Nephron progenitor cell (in vitro differentiated cells): ENCODE data around the gene IGFBP2.

Experiments used
- DNase-seq: peaks from one replicate; pipeline ENCODE4 v3.0.0; 2021
- H3K27ac Mint-ChIP-seq: 2 replicates; pipeline ENCODE4 v1.8.0; 2021; ENCODE audit warnings: mild to moderate bottlenecking, moderate library complexity, mixed read lengths
- H3K27me3 Mint-ChIP-seq: 2 replicates; pipeline ENCODE4 v1.8.0; 2021; ENCODE audit warnings: mild to moderate bottlenecking, low read depth, mixed read lengths; ENCODE audit not compliant: poor library complexity
- H3K36me3 Mint-ChIP-seq: 2 replicates; pipeline ENCODE4 v1.8.0; 2021; ENCODE audit warnings: low read depth, mixed read lengths
- H3K4me1 Mint-ChIP-seq: 2 replicates; pipeline ENCODE4 v1.8.0; 2021; ENCODE audit warnings: mixed read lengths
- H3K4me3 Mint-ChIP-seq: 2 replicates; pipeline ENCODE4 v1.8.0; 2021; ENCODE audit warnings: mild to moderate bottlenecking, moderate library complexity, mixed read lengths
- H3K9me3 Mint-ChIP-seq: 2 replicates; pipeline ENCODE4 v1.8.0; 2021; ENCODE audit warnings: mild to moderate bottlenecking, moderate library complexity, mixed read lengths
- CTCF ChIP-seq: fragments of 200-600 bp; sonication (generic); IDR thresholded peaks from 2 replicates; pipeline ENCODE4 v1.5.0; 2021; ENCODE audit warnings: antibody characterized with exemption

Gene IGFBP2

GRCh38 chr2:216696321-216696720, 63.1 kb downstream of the IGFBP2 start:
- Mint-ChIP-seq H3K4me3 (peak overlapping the region; percentile 91), H3K27me3 (no peaks in the 10 kb centered on the region), H3K9me3 (no peaks in the 10 kb centered on the region)

GRCh38 chr2:216696751-216697560, 63.7 kb downstream of the IGFBP2 start:
- Mint-ChIP-seq H3K27ac (peak overlapping the region; percentile 26), H3K4me3 (peak overlapping the region; percentile 11), H3K27me3 (no peaks in the 10 kb centered on the region), H3K36me3 (no peaks in the 10 kb centered on the region), H3K9me3 (no peaks in the 10 kb centered on the region), H3K4me1 (peaks cover 31% of the 10 kb centered on the region)
- no peak for DNase-seq
- TF ChIP-seq CTCF = peak; percentile 62

More at GRCh38 chr2:216696321-216696720, 63.1 kb downstream of the IGFBP2 start:
- no peak for TF ChIP-seq CTCF
- H3K4me1 Mint-ChIP-seq = peaks cover 32% of the 10 kb centered on the region
- H3K36me3 Mint-ChIP-seq = no peaks in the 10 kb centered on the region
- no peak for DNase-seq
- H3K27ac Mint-ChIP-seq = peak overlapping the region; percentile 65

- no peak overlapping the region for H3K27ac Mint-ChIP-seq
- DNase-seq = no peak
- H3K4me1 Mint-ChIP-seq = peaks cover 21% of the 10 kb centered on the region
- no peak for TF ChIP-seq CTCF
- H3K9me3 Mint-ChIP-seq = no peaks in the 10 kb centered on the region
- peaks cover 5% of the 10 kb centered on the region for H3K36me3 Mint-ChIP-seq
- no peak overlapping the region for H3K4me3 Mint-ChIP-seq
- no peaks in the 10 kb centered on the region for H3K27me3 Mint-ChIP-seq
Observed at GRCh38 chr2:216698293-216698692, 65.1 kb downstream of the IGFBP2 start.

- no peak for DNase-seq
- TF ChIP-seq CTCF = peak; percentile 56
- Mint-ChIP-seq H3K27ac (no peak overlapping the region), H3K27me3 (no peaks in the 10 kb centered on the region), H3K4me3 (no peak overlapping the region), H3K9me3 (no peaks in the 10 kb centered on the region), H3K4me1 (peaks cover 16% of the 10 kb centered on the region), H3K36me3 (peaks cover 5% of the 10 kb centered on the region)
Observed at GRCh38 chr2:216698895-216699294, 65.7 kb downstream of the IGFBP2 start.

GRCh38 chr2:216700088-216700567, 66.9 kb downstream of the IGFBP2 start:
- no peak overlapping the region for H3K4me3 Mint-ChIP-seq
- no peak overlapping the region for H3K27ac Mint-ChIP-seq
- H3K36me3 Mint-ChIP-seq = peaks cover 5% of the 10 kb centered on the region
- H3K27me3 Mint-ChIP-seq = no peaks in the 10 kb centered on the region
- TF ChIP-seq CTCF = no peak
- no peaks in the 10 kb centered on the region for H3K9me3 Mint-ChIP-seq
- no peak for DNase-seq
- H3K4me1 Mint-ChIP-seq = peaks cover 5% of the 10 kb centered on the region

- Mint-ChIP-seq H3K27me3 (no peaks in the 10 kb centered on the region), H3K4me1 (peaks cover 5% of the 10 kb centered on the region), H3K4me3 (no peak overlapping the region), H3K9me3 (no peaks in the 10 kb centered on the region), H3K36me3 (peaks cover 5% of the 10 kb centered on the region), H3K27ac (no peak overlapping the region)
- TF ChIP-seq CTCF = no peak
- DNase-seq = no peak
Observed at GRCh38 chr2:216700781-216701180, 67.6 kb downstream of the IGFBP2 start.
